Fibroblast of villous mesenchyme (primary cell): ENCODE data around the gene LGR6. TPM values are rescaled to one million over a fixed set of nuclear protein-coding genes. Genes with fewer than 3 reads are reported as not detected.
"Not testable (repeated sequence)": the region's sequence is repeated elsewhere in the genome, so short reads cannot be mapped to it uniquely, and the experiment has no call there.

Experiments
- DNase-seq: peaks from one replicate; pipeline ENCODE4 v3.0.0-alpha.2; 2010; ENCODE audit warnings: low read depth
- H3K4me3 ChIP-seq: 2 replicates; pipeline ENCODE4 v1.5.1; 2011; ENCODE audit warnings: low read depth, mild to moderate bottlenecking, low read length
- total RNA-seq: library from RNA; depleted of rRNA; stranded (reverse); fragments of >200 nt; gene quantifications from 2 replicates; pipeline ENCODE4 v1.2.3, GENCODE V29; 2012
- TF ChIP-seq, protein P1 (sequence below): IDR thresholded peaks from 2 replicates; pipeline ENCODE4 v1.5.1; 2012; ENCODE audit warnings: low read depth, mild to moderate bottlenecking, low read length; ENCODE audit not compliant: insufficient read depth

The LGR6 gene
- total RNA-seq, 1 donor: not detected

GRCh38 chr1:202170726-202171125 lies 22.9 kb upstream of the LGR6 start:
- H3K4me3 ChIP-seq: no peak overlapping the region
- TF ChIP-seq, protein P1, sequence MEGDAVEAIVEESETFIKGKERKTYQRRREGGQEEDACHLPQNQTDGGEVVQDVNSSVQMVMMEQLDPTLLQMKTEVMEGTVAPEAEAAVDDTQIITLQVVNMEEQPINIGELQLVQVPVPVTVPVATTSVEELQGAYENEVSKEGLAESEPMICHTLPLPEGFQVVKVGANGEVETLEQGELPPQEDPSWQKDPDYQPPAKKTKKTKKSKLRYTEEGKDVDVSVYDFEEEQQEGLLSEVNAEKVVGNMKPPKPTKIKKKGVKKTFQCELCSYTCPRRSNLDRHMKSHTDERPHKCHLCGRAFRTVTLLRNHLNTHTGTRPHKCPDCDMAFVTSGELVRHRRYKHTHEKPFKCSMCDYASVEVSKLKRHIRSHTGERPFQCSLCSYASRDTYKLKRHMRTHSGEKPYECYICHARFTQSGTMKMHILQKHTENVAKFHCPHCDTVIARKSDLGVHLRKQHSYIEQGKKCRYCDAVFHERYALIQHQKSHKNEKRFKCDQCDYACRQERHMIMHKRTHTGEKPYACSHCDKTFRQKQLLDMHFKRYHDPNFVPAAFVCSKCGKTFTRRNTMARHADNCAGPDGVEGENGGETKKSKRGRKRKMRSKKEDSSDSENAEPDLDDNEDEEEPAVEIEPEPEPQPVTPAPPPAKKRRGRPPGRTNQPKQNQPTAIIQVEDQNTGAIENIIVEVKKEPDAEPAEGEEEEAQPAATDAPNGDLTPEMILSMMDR: no peak
- DNase-seq: no peak

DNA sequence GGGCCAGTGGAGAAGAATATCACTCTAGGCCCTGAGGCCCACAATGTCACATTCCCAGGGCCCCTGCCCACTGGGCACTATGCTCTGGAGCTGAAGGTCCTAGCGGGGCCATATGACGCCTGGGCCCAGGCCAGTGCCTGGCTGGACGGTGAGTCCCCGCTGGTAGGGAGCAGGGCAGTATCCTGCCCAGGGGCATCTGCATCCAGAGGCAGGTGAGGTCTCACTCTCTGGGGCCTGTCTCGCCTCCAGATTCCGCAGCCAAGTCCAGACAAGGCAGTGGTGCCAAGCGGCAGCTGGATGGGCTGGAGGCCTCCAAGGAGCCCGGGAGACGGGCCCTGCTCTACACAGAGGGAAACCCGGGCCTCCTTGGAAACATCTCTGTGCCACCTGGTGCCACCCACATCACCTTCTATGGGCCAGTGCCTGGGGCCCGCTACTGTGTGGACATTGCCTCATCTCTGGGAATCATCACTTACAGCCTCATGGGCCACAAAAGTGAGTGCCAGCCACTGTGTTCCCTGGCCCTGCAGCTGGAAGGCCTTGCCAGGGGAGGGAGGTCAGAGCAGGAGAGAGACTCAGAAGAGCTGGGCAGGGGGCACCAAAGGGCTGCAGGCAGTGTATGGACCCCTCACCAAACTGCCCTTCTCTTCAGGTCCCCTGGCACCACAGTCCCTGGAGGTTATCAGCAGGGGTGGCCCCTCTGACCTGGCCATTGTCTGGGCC lies 22.1 kb upstream of the LGR6 start:
- no peak overlapping the region for H3K4me3 ChIP-seq
- TF ChIP-seq, protein P1: no peak
- DNase-seq: no peak

GRCh38 chr1:202172015-202172355 lies 21.6 kb upstream of the LGR6 start:
- no peak overlapping the region for H3K4me3 ChIP-seq
- DNase-seq: no peak
- TF ChIP-seq, protein P1: no peak

- DNase-seq: no peak
- TF ChIP-seq, protein P1: no peak
- H3K4me3 ChIP-seq: no peak overlapping the region
Measured at GRCh38 chr1:202173993-202174392, 19.6 kb upstream of the LGR6 start.

DNA sequence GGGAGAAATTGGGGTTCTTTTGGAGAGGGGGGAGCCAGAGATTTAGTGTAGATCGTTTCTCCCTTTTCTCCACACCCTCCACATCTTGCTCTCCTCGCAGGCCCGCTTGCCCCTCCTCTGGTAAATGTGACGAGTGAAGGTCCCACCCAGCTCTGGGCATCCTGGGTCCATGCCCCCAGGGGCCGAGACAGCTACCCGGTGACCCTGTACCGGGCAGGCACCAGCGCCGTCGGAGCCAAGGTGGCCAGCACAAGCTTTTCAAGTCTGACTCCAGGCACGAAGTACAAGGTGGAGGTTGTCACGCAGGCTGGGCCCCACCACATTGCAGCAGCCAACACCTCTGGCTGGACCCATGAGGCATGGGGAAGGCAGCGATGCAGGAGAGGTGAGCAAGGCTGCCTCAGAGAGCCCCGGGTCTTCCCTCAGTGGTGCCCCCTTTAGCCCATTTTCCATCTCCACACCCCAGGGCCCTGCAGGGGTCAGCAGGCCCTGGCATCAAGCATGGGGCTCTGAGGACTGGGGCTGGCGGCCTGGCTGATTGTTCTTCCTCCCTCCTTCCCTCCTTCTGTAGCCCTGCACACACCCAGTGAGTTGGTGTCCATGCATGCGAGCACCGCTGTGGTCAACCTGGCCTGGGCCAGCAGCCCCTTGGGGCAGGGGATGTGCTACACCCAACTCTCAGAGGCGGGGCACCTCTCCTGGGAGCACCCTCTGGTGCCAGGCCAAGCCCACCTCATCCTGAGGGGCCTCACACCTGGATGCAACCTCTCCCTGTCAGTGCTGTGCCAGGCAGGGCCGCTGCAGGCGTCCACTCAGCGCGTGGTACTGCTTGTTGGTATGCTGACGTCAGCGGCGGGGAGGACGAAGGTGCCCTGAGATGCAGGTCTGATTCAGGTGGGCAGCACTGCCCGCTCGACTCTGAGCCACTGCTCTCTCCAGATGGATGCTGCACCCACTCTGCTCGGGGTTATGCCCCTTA lies 16.4 kb upstream of the LGR6 start:
- DNase-seq: no peak
- TF ChIP-seq, protein P1: no peak
- H3K4me3 ChIP-seq: no peak overlapping the region

GRCh38 chr1:202179828-202180750 lies 13.5 kb upstream of the LGR6 start:
- no peak for DNase-seq
- no peak overlapping the region for H3K4me3 ChIP-seq
- TF ChIP-seq, protein P1: no peak

DNA sequence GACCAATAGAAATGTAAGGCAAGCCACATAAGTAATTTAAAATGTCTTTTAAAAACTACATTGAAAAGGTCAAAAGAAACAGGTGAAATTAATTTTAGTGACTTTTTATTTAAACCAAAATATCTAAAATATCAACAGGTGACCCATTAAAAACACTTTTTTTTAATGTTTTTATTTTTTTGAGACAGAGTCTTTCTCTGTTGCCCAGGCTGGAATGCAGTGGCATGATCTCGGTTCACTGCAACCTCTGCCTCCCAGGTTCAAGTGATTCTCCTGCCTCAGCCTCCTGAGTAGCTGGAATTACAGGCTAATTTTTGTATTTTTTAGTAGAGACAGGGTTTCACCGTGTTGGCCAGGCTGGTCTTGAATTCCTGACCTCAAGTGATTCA lies 12.9 kb upstream of the LGR6 start:
- H3K4me3 ChIP-seq: not testable (repeated sequence)

More for the DNA sequence above, 12.9 kb upstream of the LGR6 start:
- DNase-seq: not testable (repeated sequence)
